DMS79 treated with DMSO at 0.1 percent for 48 hours (cell line): Measurements from ENCODE around the gene MYO16.
"Not testable (repeated sequence)": the region's sequence is repeated elsewhere in the genome, so short reads cannot be mapped to it uniquely, and the experiment has no call there.

Experiments used
- DNase-seq: peaks from one replicate; lab custom pipeline; 2025; lab: John Stamatoyannopoulos, UW

Gene MYO16

GRCh38 chr13:109199280-109199679, 569.9 kb downstream of the MYO16 start:
- no peak for DNase-seq

- DNase-seq = no peak
Observed at GRCh38 chr13:109200556-109200955, 571.1 kb downstream of the MYO16 start.

DNA sequence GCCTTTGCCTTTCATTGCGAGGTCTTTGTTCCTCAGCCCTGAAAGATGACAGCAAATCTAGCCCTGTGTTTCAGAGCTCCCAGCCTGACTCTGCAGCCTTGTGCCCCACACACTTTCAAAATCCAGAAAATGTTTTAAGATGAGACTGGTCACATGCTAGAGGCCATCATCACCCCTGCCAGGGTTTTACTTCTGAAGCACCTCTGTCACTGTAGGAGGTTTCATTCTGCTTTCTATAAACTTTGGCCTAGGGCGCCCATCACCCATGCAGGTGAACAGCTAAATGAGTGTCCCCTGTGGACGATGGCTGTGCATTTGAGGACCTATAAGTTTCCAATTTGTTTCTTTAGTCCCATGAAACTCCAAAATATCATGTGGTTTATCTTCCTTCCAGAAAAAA, 574.2 kb downstream of the MYO16 start:
- DNase-seq = no peak

- no peak for DNase-seq
Observed at GRCh38 chr13:109204252-109204651, 574.8 kb downstream of the MYO16 start.

- no peak for DNase-seq
Observed at GRCh38 chr13:109204657-109205056, 575.2 kb downstream of the MYO16 start.

- no peak for DNase-seq
Observed at GRCh38 chr13:109205315-109205714, 575.9 kb downstream of the MYO16 start.

- no peak for DNase-seq
Observed at GRCh38 chr13:109206616-109207015, 577.2 kb downstream of the MYO16 start.

DNA sequence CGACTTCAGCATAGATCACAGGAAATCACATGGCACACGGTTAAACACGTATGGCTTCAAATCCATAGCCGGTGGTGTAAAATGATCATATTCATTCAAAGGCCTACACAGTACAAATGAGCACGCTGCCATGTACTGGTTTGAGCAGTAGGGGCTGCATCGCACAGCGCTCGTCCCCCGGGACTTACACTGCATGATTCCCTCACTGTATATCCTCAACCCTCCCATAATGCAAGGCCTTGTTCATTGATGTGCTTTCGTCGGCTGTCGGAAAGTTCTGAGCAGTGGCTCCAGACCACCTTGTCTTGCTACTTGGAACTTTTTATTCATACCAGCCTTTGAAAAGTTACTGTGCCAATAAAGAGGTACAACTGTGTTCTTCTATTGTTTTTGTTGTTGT, 578.2 kb downstream of the MYO16 start:
- DNase-seq = no peak

DNA sequence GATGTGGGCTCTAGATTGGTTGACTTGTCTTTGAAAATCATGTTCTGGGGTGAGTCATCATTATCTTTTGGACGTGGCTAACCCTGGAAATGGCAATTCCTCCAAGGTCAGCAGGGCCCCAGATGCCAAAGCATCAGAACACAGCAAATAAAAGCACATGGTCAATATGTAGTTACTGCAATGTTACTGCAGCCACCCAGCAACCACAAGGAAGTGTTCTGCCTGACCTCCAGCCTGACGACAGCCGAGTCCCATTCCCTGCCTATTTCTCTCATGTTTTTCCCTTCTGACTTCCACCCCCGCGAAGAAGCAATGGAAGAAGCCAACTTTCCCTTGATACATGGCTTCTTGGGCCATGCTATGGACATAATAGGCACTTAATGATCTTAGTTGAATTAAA, 579.1 kb downstream of the MYO16 start:
- no peak for DNase-seq

- no peak for DNase-seq
Observed at GRCh38 chr13:109209526-109209925, 580.1 kb downstream of the MYO16 start.

- DNase-seq = no peak
Observed at GRCh38 chr13:109211616-109212015, 582.2 kb downstream of the MYO16 start.

DNA sequence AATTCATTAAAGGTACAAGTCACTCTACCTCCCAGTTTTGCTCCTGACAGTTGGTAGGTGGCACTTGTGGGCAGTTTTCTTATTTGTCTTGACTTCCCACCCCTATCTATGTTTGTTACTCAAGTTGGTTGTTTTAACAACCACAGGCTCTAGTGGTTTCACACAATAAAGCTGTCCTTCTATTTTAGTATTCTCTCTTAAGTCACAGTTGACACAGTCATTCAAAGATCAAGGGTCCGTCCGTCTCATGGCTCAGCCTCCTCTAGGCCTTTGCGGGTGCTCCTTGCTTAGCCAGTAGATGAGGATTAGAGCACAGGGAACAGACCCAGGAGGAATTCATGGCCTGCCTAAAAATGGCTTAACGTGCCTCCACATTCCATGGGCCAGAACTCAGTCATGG, 583.2 kb downstream of the MYO16 start:
- DNase-seq = no peak

GRCh38 chr13:109213714-109214113, 584.3 kb downstream of the MYO16 start:
- no peak for DNase-seq

DNA sequence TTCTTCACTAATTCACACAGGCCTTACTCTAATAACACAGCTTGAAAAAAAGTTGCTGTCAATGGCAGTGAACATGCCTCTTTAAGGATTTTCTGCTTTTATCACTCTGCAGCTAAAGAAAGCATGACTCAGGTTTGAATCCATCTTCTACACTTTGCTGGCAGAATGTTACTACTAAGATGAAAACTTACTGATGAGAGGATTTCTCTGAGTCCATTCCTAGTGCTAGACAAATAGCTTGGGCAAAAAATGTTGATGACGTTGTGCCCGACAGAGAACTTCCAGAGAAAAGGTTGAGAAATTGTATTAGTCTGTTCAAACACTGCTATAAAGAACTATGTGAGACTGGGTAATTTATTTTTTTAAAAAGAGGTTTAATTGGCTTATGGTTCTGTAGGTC, 585.0 kb downstream of the MYO16 start:
- no peak for DNase-seq

- DNase-seq = no peak
Observed at GRCh38 chr13:109215377-109215776, 586.0 kb downstream of the MYO16 start.

- DNase-seq = not testable (repeated sequence)
Observed at GRCh38 chr13:109217510-109217909, 588.1 kb downstream of the MYO16 start.

- no peak for DNase-seq
Observed at GRCh38 chr13:109220631-109221030, 591.2 kb downstream of the MYO16 start.

DNA sequence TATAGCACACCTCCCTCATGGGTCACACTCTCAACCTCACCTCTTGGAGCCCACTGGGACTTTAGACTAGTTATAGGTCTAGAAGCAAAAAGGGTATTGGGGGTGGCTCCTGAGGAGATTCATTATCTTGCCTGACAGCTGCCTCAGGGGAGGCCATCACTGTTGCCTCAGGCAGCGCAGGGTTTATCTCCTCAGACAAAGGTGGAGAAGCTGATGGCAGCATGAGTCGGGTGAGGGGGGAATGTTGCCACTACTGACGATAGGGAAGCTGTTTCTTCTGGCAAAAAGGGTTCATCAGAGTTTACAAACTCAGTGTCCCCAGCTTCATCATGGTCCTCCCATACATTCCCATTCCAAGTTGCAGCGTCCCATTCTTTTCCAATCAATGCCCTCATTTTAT, 594.6 kb downstream of the MYO16 start:
- no peak for DNase-seq

GRCh38 chr13:109226631-109227030, 597.2 kb downstream of the MYO16 start:
- DNase-seq = no peak

- DNase-seq = no peak
Observed at GRCh38 chr13:109227344-109227940, 598.0 kb downstream of the MYO16 start.

GRCh38 chr13:109228211-109228610, 598.8 kb downstream of the MYO16 start:
- DNase-seq = no peak

DNA sequence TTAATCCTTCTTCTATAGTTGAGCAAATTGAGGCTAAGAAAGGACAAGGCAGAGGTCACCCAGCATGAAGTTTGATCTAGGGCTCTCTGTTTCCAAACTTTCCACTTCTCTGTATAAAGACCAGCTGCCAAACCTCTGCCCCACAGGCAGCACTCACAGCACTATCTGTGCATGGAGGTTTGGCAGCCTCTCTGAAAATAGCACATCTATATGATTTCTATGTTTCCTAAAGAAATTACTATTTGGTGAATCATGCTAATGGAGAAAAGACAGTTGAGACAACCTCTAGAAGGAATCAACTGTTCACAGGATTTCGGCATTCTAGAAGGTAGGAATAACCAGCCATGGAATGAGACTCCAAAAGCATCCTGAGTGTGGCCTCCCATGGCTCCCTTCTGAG, 602.5 kb downstream of the MYO16 start:
- DNase-seq = no peak

GRCh38 chr13:109233293-109233692, 603.9 kb downstream of the MYO16 start:
- DNase-seq = no peak

GRCh38 chr13:109235901-109236300, 606.5 kb downstream of the MYO16 start:
- DNase-seq = no peak

- DNase-seq = no peak
Observed at GRCh38 chr13:109241160-109241559, 611.7 kb downstream of the MYO16 start.
